ENCODE measurements around the gene FUZ.

- TF ChIP-seq EP300 (IDR thresholded peaks at IDR 0.05) (no peak), CTCF (IDR thresholded peaks at IDR 0.05) (no peak), POLR2A (IDR thresholded peaks at IDR 0.05) (no peak)
Observed at GRCh38 chr19:49803529-49803856, 9.6 kb downstream of the FUZ start.
